Esophagus muscularis mucosa (tissue), 4 donors: ENCODE measurements around the gene SLC30A1.

Experiments
- EP300 ChIP-seq: sonication (generic); formaldehyde crosslinking; IDR thresholded peaks from one replicate; pipeline ENCODE4 v1.6.1; 2017; ENCODE audit warnings: antibody characterized with exemption
- POLR2A ChIP-seq: fragments of 450-650 bp; IDR thresholded peaks from one replicate; pipeline ENCODE4 v1.6.1; 2017; ENCODE audit warnings: antibody characterized with exemption, moderate library complexity, mild to moderate bottlenecking, low read depth
- TF ChIP-seq, protein P1 (sequence below), 3 experiments: fragments of 200-600 bp in 2 of 3; fragments of 450-650 bp in 1 of 3; sonication (generic) in 2 of 3; IDR thresholded peaks; one replicate each; pipeline ENCODE4 v1.5.1; 2017 to 2019; ENCODE audit warnings: antibody characterized with exemption in 3 of 3, mild to moderate bottlenecking in 2 of 3, moderate library complexity in 1 of 3

- TF ChIP-seq, protein P1, sequence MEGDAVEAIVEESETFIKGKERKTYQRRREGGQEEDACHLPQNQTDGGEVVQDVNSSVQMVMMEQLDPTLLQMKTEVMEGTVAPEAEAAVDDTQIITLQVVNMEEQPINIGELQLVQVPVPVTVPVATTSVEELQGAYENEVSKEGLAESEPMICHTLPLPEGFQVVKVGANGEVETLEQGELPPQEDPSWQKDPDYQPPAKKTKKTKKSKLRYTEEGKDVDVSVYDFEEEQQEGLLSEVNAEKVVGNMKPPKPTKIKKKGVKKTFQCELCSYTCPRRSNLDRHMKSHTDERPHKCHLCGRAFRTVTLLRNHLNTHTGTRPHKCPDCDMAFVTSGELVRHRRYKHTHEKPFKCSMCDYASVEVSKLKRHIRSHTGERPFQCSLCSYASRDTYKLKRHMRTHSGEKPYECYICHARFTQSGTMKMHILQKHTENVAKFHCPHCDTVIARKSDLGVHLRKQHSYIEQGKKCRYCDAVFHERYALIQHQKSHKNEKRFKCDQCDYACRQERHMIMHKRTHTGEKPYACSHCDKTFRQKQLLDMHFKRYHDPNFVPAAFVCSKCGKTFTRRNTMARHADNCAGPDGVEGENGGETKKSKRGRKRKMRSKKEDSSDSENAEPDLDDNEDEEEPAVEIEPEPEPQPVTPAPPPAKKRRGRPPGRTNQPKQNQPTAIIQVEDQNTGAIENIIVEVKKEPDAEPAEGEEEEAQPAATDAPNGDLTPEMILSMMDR (IDR thresholded peaks at IDR 0.05) = no peak
- TF ChIP-seq POLR2A (no peak), EP300 (no peak)
Measured at GRCh38 chr1:211599250-211599649, 20.3 kb upstream of the SLC30A1 start.
